NK-92 treated with Interleukin-12 subunit alpha and Interleukin-12 subunit beta, amount 100 ng/mL, for 24 hours (cell line): ENCODE data around the gene NCAPD2.
"Not testable (repeated sequence)": the region's sequence is repeated elsewhere in the genome, so short reads cannot be mapped to it uniquely, and the experiment has no call there.

Source experiments
- DNase-seq: peaks from one replicate; lab custom pipeline; 2025; lab: John Stamatoyannopoulos, UW

The NCAPD2 gene

DNA sequence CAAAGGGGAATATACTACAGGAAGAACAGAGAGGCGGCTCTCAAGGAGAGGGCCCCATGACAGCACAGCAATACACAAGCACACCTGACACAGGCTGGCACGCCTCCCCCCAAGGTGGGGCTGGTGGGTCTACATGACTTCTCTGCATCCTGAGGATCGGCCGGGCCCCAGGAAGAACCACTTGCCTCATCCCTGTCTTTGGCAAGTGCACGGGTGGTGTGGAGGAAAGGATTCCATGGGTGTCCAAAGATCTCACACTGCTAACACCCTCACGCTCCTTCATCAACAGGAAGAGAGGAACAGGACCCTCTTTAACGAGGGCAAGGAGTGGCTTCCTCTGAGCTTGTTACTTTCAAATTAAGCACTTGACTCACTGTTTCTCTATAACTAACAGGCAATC is 30.7 kb upstream of the NCAPD2 start:
- DNase-seq: no peak

DNA sequence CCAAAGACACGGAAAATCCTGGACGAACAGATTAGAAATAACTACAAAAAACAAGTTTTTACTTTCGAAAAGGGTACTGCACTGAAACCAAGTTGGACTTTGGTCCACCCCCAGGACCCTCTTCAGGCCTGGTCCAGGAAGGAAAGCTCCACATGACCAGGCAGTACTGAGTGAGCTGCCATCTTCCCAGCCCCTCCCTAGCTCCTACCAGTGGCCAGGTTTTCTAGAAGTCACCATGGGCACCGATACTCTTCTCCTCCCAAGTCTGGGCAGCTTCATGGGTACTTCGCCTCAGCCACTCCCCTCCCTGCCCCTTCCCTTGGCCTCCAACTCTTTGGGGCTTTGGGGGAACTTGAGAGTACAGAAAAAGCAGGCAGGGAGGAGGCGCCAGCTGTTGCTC is 30.0 kb upstream of the NCAPD2 start:
- DNase-seq: no peak

DNA sequence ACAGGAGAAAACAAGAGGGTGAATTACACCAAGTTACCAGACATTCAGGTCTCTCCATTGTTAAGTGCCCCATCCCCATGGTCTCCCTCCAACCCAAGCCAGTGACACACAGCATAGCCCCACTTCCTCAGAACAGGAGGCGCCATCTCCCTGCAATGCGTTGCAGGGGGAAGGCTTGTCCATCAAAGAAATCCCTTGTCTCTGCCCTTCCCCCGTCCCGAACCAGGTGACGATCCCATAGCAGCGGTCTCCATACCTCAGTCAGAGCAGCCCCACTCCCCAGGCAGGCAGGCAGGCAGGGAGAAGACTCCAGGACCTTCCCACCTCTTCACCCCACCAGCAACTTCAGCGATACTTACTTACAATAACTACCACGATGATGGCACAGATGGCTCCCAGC is 29.4 kb upstream of the NCAPD2 start:
- DNase-seq: no peak

DNA sequence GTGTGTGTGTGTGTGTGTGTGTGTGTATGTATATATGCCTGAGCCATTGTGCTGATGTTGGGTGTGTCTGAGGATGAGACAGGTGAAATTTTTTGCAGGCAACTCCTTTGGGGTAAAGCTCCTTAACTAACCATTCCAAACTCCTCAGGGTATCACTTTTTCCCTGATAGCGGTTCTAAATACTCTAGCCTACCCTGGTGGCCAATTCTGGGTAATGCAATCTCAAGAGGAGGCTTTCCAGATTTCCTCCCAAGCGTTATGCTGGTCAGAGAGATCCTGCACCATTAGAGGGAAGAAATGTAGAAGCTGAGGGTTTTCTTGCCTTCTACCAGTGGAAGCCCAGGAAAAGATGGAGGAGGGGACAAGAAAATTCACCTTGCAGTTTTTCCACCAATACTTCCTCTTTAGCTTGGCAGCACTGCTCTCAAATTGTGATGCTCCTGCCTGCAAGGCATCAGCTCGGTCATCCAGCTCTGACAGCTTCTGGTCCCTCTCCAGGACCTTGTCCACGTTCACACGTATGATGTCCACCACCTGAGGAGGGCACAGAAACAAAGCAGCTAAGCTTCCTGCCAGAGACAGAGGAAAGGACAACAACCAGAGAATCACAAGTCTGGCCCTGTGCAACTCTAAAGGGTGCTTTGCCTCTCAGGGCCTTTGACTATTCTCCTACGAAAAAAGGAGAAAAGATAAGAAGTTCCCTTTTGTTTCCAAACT is 28.3 kb upstream of the NCAPD2 start:
- DNase-seq: no peak

DNA sequence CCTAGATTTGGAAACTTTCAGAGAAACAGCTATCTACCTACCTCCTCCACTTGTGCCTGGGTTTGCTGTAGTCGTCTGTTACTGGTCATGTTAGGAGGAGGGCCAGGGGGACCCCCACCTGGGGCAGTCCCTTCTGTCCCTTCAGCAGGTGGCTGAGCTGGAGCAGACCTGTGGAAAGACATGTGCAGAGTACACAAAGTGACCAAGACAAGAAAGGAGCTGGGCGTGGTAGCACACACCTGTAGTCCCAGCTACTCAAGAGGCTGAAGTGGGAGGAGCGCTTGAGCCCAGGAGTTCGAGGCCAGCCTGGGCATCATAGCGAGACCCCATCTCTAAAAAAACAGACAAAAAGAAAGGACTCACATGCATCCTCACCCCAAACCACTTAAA is 27.7 kb upstream of the NCAPD2 start:
- no peak for DNase-seq

DNA sequence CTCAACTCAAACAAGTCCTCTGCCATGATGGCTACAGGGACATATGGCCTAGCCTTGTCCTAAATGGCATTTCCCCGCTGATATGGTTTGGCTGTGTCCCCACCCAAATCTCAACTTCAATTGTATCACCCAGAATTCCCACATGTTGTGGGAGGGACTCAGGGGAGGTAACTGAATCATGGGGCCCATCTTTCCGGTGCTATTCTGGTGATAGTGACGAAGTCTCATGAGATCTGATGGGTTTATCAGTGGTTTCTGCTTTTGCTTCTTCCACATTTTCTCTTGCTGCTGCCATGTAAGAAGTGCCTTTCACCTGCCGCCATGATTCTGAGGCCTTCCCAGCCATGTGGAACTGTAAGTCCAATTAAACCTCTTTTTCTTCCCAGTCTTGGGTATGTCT is 27.2 kb upstream of the NCAPD2 start:
- not testable (repeated sequence) for DNase-seq

DNA sequence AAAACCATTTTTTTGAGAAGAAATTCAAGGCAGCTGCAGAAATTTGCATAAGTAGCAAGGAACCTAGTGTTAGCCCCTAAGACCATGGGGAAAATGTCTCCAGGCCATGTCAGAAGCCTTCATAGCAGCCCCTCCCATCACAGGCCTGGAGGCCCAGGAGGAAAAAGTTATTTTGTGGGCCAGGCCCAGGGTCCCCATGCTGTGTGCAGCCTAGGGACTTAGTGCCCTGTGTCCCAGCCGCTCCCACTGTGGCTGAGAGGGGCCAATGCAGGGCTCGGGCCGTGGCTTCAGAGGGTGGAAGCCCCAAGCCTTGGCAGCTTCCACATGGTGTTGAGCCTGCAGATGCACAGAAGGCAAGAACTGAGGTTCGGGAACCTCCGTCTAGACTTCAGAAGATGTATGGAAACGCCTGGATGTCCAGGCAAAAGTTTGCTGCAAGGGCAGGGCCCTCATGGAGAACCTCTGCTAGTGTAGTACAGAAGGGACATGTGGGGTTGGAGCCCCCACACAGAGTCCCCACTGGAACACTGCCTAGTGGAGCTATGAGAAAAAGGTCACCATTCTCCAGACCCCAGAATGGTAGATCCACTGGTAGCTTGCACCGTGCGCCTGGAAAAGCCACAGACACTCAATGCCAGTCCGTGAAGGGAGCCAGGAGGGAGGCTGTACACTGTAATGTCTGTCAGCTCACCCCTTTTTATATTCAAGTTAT is 26.2 kb upstream of the NCAPD2 start:
- not testable (repeated sequence) for DNase-seq

DNA sequence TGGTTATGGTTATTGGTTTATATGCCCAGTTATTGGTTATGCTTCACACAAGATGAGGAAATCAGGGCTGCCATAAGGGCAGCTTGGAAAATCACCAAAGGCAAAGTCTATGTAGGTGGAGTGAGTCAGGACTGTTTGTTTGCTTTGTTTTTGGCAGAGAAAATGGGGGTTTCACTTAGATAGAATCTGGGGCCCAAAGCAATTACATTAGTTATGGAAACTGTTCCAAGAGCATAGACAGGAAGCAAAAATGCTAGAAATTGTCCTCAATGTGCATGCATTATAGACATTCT is 25.7 kb upstream of the NCAPD2 start:
- no peak for DNase-seq

DNA sequence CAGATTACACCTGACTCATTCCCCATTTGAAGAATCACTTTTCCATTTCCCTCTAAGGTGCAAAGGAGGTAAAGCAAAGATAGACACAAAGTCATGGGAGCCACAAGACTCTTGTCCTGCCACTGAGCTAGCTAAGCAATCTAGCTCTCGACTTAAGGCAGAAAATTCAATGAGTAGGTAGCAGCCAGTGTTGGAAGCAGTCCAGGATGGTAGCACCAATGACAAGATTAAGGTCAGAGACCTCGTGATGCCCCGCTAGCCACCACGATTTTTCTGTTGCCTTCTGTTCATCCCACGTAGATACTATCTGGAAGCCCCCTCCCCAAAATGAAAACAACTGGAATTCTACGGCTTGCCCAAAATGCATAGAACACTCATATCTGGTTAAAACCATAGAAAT is 24.8 kb upstream of the NCAPD2 start:
- no peak for DNase-seq

DNA sequence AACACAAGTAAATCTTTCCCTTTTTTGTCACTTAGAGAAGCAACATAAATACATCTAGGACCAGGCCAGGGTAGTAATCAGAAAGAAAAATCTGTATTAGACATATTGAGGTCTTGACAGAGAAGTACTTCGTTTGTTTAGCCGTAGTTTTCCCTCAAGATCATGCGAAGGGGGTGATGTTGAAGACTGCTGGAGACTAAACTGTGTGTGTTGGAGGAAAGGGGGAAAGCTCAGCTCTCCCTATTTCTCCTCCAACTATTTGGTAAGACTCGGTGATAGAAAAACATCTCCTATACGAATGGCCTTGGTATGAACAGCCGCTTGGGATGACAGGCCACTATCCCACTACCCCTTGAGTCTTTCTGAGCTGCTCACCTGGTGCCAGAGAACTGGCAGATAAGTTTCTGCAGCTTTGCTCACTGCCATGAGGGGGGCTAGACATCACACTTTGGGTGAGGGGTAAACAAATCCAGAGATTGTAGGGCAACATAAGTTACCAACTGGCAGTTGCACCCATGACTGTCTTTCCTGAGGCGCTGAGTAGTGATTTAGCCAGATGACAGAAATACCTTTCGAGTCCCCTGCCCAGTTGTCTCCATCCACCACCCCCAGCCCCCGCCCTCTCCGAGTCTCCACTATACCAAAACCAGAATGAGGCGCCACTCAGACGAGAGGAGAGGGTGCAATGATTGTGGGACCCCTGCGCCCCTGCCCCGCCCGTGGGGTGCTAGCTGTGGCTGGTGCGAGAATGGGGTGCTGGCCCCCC is 24.1 kb upstream of the NCAPD2 start:
- DNase-seq: no peak

DNA sequence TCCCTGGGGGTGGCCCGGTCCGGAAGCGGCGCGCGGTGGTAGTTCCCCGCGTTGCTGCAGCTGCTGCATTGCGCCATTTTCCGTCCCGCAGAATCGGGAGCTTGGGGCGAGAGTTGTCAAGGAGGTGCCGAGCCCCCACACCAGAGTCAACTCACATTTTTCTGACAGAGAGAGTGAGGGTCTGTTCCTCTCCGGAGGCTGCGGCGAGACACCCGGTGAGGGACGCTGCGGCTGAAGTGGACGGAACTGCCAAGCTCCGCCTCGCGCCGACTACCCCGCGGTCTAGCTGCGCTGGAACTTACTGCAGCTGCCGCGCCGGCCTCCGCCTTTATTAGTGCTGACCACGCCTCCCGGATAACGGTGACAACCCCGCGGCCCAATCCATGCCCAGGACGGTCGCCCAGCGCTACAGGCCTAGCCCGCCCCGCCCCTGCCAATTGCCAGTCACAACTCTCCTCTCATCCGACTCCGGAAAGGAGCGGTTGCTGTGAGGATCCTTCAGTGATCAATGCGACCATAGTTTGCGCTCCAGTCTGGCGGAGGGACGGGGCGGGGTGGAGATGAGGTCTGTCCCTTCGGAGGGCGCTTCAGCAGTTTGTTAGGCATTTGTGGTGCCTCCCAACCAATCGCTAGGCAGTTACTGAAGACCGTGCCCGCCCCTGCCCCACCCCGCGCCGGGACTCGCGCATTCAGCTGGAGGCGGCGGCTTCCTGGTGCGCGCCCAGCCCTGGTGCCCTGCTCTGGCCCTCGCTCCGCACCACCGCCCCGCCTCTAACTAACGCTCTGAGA is 23.3 kb upstream of the NCAPD2 start, which contains the start of gene VAMP1:
VAMP1 (minus strand) TSS at position 303 of the 789 bp plus-strand sequence; CDS start at position 157, 146 bp downstream.
- DNase-seq: peak; percentile 90

DNA sequence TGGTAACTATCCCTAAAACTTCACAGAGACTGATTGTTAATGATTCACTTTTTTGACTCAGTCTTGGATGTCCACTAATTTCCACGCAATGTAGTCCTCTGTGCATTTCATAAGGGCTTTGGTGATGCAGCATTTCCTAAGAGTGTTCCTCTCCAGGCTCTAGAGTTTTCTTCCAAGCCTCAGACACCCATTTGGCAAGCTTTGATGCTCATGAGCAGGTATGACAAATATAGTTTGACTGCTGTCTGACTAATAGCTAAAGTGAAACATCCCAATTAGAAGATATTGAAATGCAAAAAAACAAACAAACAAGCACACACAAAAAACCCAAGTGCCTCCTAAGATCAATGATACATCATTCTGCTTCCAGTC is 21.9 kb upstream of the NCAPD2 start:
- no peak for DNase-seq

DNA sequence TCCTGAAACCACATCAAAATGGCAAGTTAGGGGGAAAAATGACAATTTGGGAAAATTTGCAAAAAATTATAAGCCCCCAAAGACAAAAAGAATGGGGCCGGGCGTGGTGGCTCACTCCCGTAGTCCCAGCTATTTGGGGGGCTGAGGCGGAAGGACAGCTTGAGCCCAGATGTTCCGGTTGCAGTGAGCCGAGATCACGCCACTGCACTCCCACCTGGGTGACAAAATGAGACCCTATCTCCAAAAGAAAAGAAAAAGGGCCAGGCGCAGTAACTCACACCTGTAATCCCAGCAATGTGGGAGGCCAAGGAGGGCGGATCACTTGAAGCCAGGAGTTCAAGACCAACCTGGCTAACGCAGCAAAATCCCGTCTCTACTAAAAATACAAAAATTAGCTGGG is 21.4 kb upstream of the NCAPD2 start:
- DNase-seq: no peak

DNA sequence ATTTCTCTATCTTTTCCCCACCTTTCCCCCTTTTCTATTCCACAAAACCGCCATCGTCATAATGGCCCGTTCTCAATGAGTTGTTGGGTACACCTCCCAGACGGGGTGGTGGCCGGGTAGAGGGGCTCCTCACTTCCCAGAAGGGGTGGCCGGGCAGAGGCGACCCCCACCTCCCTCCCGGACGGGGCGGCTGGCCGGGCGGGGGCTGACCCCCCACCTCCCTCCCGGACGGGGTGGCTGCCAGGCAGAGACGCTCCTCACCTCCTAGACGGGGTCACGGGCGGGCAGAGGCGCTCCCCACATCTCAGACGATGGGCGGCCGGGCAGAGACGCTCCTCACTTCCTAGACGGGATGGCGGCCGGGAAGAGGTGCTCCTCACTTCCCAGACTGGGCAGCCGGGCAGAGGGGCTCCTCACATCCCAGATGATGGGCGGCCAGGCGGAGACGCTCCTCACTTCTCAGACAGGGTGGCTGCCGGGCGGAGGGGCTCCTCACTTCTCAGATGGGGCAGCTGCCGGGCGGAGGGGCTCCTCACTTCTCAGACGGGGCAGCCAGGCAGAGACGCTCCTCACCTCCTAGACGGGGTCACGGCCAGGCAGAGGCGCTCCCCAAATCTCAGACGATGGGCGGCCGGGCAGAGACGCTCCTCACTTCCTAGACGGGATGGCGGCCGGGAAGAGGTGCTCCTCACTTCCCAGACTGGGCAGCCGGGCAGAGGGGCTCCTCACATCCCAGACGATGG is 18.5 kb upstream of the NCAPD2 start:
- not testable (repeated sequence) for DNase-seq

DNA sequence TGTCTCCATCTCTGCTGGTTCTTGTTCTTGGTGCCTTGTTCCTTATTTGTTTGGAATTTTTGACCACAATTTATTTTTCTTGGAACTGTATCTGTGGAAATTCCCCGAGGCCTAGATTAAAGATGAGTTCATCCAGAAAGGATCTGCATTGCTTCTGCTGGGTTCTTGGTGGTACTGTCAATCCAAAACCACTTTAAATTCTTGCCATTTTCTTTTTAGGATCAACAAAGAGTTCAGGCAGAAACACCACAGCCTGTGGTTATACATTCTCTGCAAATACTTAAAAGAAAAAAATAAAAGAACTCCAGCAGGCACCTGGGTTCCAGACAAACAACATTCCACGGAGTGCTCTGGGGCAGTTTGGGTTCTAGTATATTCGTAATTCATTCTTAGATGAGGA is 17.4 kb upstream of the NCAPD2 start:
- DNase-seq: no peak

DNA sequence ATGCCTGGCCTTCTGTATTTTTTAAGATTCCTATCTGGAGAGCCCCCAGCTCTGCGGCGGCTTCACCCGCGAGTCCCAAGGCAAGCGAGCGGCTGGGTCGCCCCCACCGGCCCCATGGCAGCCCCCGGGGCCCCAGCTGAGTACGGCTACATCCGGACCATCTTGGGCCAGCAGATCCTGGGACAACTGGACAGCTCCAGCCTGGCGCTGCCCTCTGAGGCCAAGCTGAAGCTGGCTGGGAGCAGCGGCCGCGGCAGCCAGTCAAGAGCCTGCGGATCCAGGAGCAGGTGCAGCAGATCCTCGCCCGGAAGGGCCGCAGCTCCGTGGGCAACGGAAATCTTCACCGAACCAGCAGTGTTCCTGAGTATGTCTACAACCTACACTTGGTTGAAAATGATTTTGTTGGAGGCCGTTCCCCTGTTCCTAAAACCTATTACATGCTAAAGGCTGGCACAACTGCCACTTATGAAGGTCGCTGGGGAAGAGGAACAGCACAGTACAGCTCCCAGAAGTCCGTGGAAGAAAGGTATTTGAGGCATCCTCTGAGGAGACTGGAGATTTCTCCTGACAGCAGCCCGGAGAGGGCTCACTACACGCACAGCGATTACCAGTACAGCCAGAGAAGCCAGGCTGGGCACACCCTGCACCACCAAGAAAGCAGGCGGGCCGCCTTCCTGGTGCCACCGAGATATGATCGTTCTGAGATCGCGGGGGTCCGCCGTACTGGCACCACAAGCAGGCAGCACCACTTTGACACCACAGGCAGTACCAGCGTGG is 16.1 kb upstream of the NCAPD2 start:
- not testable (repeated sequence) for DNase-seq

DNA sequence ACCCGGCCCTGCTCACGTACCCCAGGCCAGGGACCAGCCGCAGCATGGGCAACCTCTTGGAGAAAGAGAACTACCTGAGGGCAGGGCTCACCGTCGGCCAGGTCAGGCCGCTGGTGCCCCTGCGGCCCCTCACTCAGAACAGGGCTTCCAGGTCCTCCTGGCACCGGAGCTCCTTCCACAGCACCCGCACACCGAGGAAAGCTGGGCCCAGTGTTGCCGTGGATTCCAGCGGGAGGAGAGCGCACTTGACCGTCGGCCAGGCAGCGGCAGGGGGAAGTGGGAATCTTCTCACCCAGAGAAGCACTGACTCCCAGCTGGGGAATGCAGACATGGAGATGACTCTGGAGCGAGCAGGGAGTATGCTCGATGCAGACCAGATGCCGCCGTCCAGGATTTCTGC is 15.5 kb upstream of the NCAPD2 start:
- DNase-seq: no peak

DNA sequence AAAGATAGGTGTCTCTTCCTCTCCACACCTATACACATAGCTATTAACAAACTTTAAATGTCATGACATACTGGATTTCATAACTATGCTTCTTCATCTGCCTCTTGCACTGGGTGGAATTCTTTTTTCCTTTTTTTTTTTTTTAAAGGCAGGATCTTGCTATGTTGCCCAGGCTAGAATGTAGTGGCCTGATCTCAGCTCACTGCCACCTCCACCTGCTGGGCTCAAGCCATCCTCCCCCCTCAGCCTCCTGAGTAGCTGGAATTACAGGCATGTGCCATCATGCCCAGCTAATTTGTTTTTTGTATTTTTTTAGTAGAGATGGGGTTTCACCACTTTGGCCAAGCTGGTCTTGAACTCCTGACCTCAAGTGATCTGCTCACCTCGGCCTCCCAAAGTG is 5.7 kb upstream of the NCAPD2 start:
- DNase-seq: no peak

DNA sequence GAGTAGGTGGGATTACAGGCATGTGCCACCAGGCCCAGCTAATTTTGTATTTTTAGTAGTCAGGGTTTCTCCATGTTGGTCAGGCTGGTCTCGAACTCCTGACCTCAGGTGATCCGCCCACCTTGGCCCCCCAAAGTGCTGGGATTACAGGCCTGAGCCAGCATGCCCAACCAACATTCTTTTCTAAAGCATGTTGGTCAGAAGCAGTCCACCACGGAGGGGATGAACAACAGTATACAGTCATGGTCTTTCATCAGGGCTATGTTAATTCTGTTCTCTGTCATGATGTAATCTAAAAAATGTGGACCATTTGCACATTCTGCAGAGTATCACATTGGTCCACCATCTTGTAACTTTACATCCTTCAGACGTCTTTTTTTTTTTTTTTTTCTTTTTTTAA is 4.5 kb upstream of the NCAPD2 start:
- no peak for DNase-seq

DNA sequence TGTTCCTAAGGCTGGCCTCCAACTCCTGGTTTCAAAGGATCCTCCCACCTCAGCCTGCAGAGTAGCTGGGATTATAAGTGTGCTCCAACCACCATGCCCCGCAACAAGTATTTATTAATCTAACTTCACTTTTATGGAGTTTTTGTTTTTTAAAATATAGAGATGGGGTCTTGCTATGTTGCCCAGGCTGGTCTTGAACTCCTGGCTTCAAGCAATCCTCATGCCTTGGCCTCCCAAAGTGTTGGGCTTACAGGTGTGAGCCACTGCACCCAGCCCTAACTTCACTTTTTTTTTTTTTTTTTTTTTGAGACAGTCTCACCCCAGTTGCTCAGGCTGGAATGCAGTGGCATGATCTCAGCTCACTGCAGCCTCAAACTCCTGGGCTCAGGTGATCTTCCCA is 3.2 kb upstream of the NCAPD2 start:
- not testable (repeated sequence) for DNase-seq
